Activated T-cell treated with anti-CD3 and anti-CD28 coated beads, Interleukin-2, amount 50 U/mL, for 48 hours (primary cell): ENCODE data around the gene TWIST2.

Experiments
- DNase-seq, 2 experiments: peaks; one replicate each; pipeline ENCODE4 v3.0.0-alpha.2; 2020

Gene TWIST2

GRCh38 chr2:238907717-238908173 lies 59.9 kb downstream of the TWIST2 start:
- no peak for DNase-seq

GRCh38 chr2:238908960-238909951 lies 61.4 kb downstream of the TWIST2 start:
- DNase-seq, result no peak

GRCh38 chr2:238910751-238911351 lies 63.0 kb downstream of the TWIST2 start:
- DNase-seq, result no peak

GRCh38 chr2:238911376-238912227 lies 63.7 kb downstream of the TWIST2 start:
- DNase-seq, result no peak

GRCh38 chr2:238912228-238912915 lies 64.5 kb downstream of the TWIST2 start:
- no peak for DNase-seq

- no peak for DNase-seq
Observed at GRCh38 chr2:238912916-238913875, 65.3 kb downstream of the TWIST2 start.

- no peak for DNase-seq
Observed at GRCh38 chr2:238913931-238914647, 66.2 kb downstream of the TWIST2 start.

GRCh38 chr2:238914648-238915015 lies 66.7 kb downstream of the TWIST2 start:
- no peak for DNase-seq

GRCh38 chr2:238915196-238915595 lies 67.3 kb downstream of the TWIST2 start:
- DNase-seq, result no peak

GRCh38 chr2:238915596-238915995 lies 67.7 kb downstream of the TWIST2 start:
- no peak for DNase-seq

GRCh38 chr2:238916176-238916874 lies 68.4 kb downstream of the TWIST2 start:
- DNase-seq, result no peak

GRCh38 chr2:238916875-238917590 lies 69.1 kb downstream of the TWIST2 start:
- no peak for DNase-seq

GRCh38 chr2:238919307-238919706 lies 71.4 kb downstream of the TWIST2 start:
- no peak for DNase-seq

GRCh38 chr2:238920053-238920452 lies 72.2 kb downstream of the TWIST2 start:
- DNase-seq, result no peak

- no peak for DNase-seq
Observed at GRCh38 chr2:238920601-238921001, 72.7 kb downstream of the TWIST2 start.

- DNase-seq, result no peak
Observed at GRCh38 chr2:238921259-238921658, 73.4 kb downstream of the TWIST2 start.

- no peak for DNase-seq
Observed at GRCh38 chr2:238921681-238922319, 73.9 kb downstream of the TWIST2 start.

GRCh38 chr2:238922435-238922834 lies 74.5 kb downstream of the TWIST2 start:
- no peak for DNase-seq

GRCh38 chr2:238924032-238924431 lies 76.1 kb downstream of the TWIST2 start:
- no peak for DNase-seq
